ENCODE results near the gene PTPRA. TPM values are rescaled to one million over a fixed set of nuclear protein-coding genes. Genes with fewer than 3 reads are reported as not detected.
A peak's percentile ranks its signal among the peaks of the same experiment; 100 is the strongest.
"Not testable (repeated sequence)": the region's sequence is repeated elsewhere in the genome, so short reads cannot be mapped to it uniquely, and the experiment has no call there.

PTPRA gene
- total and polyA plus RNA-seq, 5 donors from 2014 or later, result 26.2 to 103 (median 35.1) TPM

- peaks cover 0 to 1% (median 0%) of the 10 kb centered on the region in 7 donors for H3K9me3 Mint-ChIP-seq
- Histone ChIP-seq H3K27me3 (ENCODE audit: control insufficient read depth, insufficient read depth, low read length) (no peaks in the 10 kb centered on the region), H3K36me3 (ENCODE audit: control insufficient read depth, insufficient read depth, low read length) (peaks cover 17% of the 10 kb centered on the region), H3K9me3 (ENCODE audit: control insufficient read depth in 2 of 2, low read length in 2 of 2) (no peaks in the 10 kb centered on the region), H3K4me1 (ENCODE audit: control insufficient read depth, insufficient read depth, low read length, poor library complexity, severe bottlenecking) (peaks cover 23% of the 10 kb centered on the region), H3K27ac (ENCODE audit: insufficient read depth, low read length, poor library complexity, severe bottlenecking) (peak within 1 kb of the TSS; percentile 74), H3K4me3 (ENCODE audit: low read depth, low read length) (peak within 1 kb of the TSS; percentile 67)
- ATAC-seq (ENCODE audit: low read depth in 2 of 2), result peak; percentile 89 to 91
- peak within 1 kb of the TSS; percentile 90 to 95 (median 92) for H3K4me3 Mint-ChIP-seq
- H3K27me3 Mint-ChIP-seq, result no peaks in the 10 kb centered on the region
- H3K4me1 Mint-ChIP-seq, result peaks cover 10 to 24% (median 15%) of the 10 kb centered on the region in 4 donors
- peak within 1 kb of the TSS; percentile 83 to 87 (median 86) for H3K27ac Mint-ChIP-seq
- DNase-seq, result peak; percentile 64 to 90 (median 76)
- H3K36me3 Mint-ChIP-seq, result peaks cover 6% of the 10 kb centered on the region
These were observed 172.8 kb downstream of the PTPRA start, which contains the start of gene MRPS26 for GRCh38 chr20:3045816-3046676. Gene MRPS26, plus strand, starts transcription at chr20:3046052. Its CDS starts 17 bp downstream, at chr20:3046069.

- DNase-seq (peak in 1 of 3 donors; percentile 41), ATAC-seq (ENCODE audit: low read depth in 2 of 2) (no peak)
- Mint-ChIP-seq H3K4me3 (peak overlapping the region; percentile 87 to 95 (median 92)), H3K36me3 (peaks cover 6% of the 10 kb centered on the region), H3K27ac (peak overlapping the region in 2 of 3 donors; percentile 48 to 51), H3K9me3 (peaks cover 0 to 1% (median 0%) of the 10 kb centered on the region in 7 donors), H3K4me1 (peaks cover 10 to 24% (median 15%) of the 10 kb centered on the region in 4 donors), H3K27me3 (no peaks in the 10 kb centered on the region)
- Histone ChIP-seq H3K36me3 (ENCODE audit: control insufficient read depth, insufficient read depth, low read length) (peaks cover 17% of the 10 kb centered on the region), H3K27ac (ENCODE audit: insufficient read depth, low read length, poor library complexity, severe bottlenecking) (peak overlapping the region; percentile 74), H3K4me3 (ENCODE audit: low read depth, low read length) (peak overlapping the region; percentile 67), H3K9me3 (ENCODE audit: control insufficient read depth in 2 of 2, low read length in 2 of 2) (no peaks in the 10 kb centered on the region), H3K27me3 (ENCODE audit: control insufficient read depth, insufficient read depth, low read length) (no peaks in the 10 kb centered on the region), H3K4me1 (ENCODE audit: control insufficient read depth, insufficient read depth, low read length, poor library complexity, severe bottlenecking) (peaks cover 23% of the 10 kb centered on the region)
These were observed 173.6 kb downstream of the PTPRA start for GRCh38 chr20:3046677-3047462.

- ATAC-seq (ENCODE audit: low read depth in 2 of 2) (no peak), DNase-seq (no peak)
- Histone ChIP-seq H3K36me3 (ENCODE audit: control insufficient read depth, insufficient read depth, low read length) (peaks cover 17% of the 10 kb centered on the region), H3K9me3 (ENCODE audit: control insufficient read depth in 2 of 2, low read length in 2 of 2) (no peaks in the 10 kb centered on the region), H3K27ac (ENCODE audit: insufficient read depth, low read length, poor library complexity, severe bottlenecking) (no peak overlapping the region), H3K4me3 (ENCODE audit: low read depth, low read length) (no peak overlapping the region), H3K4me1 (ENCODE audit: control insufficient read depth, insufficient read depth, low read length, poor library complexity, severe bottlenecking) (peaks cover 23% of the 10 kb centered on the region), H3K27me3 (ENCODE audit: control insufficient read depth, insufficient read depth, low read length) (no peaks in the 10 kb centered on the region)
- H3K4me3 Mint-ChIP-seq, result peak overlapping the region; percentile 32 to 95 (median 80)
- peaks cover 10 to 24% (median 15%) of the 10 kb centered on the region in 4 donors for H3K4me1 Mint-ChIP-seq
- peaks cover 0 to 1% (median 0%) of the 10 kb centered on the region in 7 donors for H3K9me3 Mint-ChIP-seq
- peaks cover 6% of the 10 kb centered on the region for H3K36me3 Mint-ChIP-seq
- H3K27me3 Mint-ChIP-seq, result no peaks in the 10 kb centered on the region
- peak overlapping the region in 1 of 3 donors; percentile 48 for H3K27ac Mint-ChIP-seq
These were observed 174.5 kb downstream of the PTPRA start for GRCh38 chr20:3047486-3048419.

- Histone ChIP-seq H3K36me3 (ENCODE audit: control insufficient read depth, insufficient read depth, low read length) (peaks cover 17% of the 10 kb centered on the region), H3K4me1 (ENCODE audit: control insufficient read depth, insufficient read depth, low read length, poor library complexity, severe bottlenecking) (peaks cover 15% of the 10 kb centered on the region), H3K9me3 (ENCODE audit: control insufficient read depth in 2 of 2, low read length in 2 of 2) (no peaks in the 10 kb centered on the region), H3K27me3 (ENCODE audit: control insufficient read depth, insufficient read depth, low read length) (no peaks in the 10 kb centered on the region), H3K27ac (ENCODE audit: insufficient read depth, low read length, poor library complexity, severe bottlenecking) (no peak overlapping the region), H3K4me3 (ENCODE audit: low read depth, low read length) (no peak overlapping the region)
- Mint-ChIP-seq H3K27me3 (no peaks in the 10 kb centered on the region), H3K27ac (no peak overlapping the region), H3K36me3 (peaks cover 6% of the 10 kb centered on the region), H3K4me3 (no peak overlapping the region), H3K4me1 (peaks cover 4 to 23% (median 10%) of the 10 kb centered on the region in 4 donors), H3K9me3 (no peaks in the 10 kb centered on the region)
- ATAC-seq (ENCODE audit: low read depth in 2 of 2) (no peak), DNase-seq (no peak)
These were observed 178.2 kb downstream of the PTPRA start for GRCh38 chr20:3051385-3052019.

- no peaks in the 10 kb centered on the region for H3K9me3 ChIP-seq (ENCODE audit: control insufficient read depth in 2 of 2, low read length in 2 of 2)
- Mint-ChIP-seq H3K27me3 (no peaks in the 10 kb centered on the region), H3K9me3 (no peaks in the 10 kb centered on the region), H3K36me3 (peaks cover under 1% of the 10 kb centered on the region), H3K4me1 (peaks cover 9 to 20% (median 12%) of the 10 kb centered on the region in 4 donors), H3K27ac (peak overlapping the region in 1 of 3 donors; percentile 69), H3K4me3 (no peak overlapping the region)
- no peaks in the 10 kb centered on the region for H3K4me1 ChIP-seq (ENCODE audit: control insufficient read depth, insufficient read depth, low read length, poor library complexity, severe bottlenecking)
- DNase-seq, result no peak
- H3K36me3 ChIP-seq (ENCODE audit: control insufficient read depth, insufficient read depth, low read length), result no peaks in the 10 kb centered on the region
- ATAC-seq (ENCODE audit: low read depth in 2 of 2), result no peak
- H3K27me3 ChIP-seq (ENCODE audit: control insufficient read depth, insufficient read depth, low read length), result no peaks in the 10 kb centered on the region
- H3K4me3 ChIP-seq (ENCODE audit: low read depth, low read length), result no peak overlapping the region
- no peak overlapping the region for H3K27ac ChIP-seq (ENCODE audit: insufficient read depth, low read length, poor library complexity, severe bottlenecking)
These were observed 186.2 kb downstream of the PTPRA start for GRCh38 chr20:3059489-3059888.

- not testable (repeated sequence) for ATAC-seq (ENCODE audit: low read depth in 2 of 2); H3K4me3 ChIP-seq (ENCODE audit: low read depth, low read length); H3K36me3 ChIP-seq (ENCODE audit: control insufficient read depth, insufficient read depth, low read length); H3K27me3 ChIP-seq (ENCODE audit: control insufficient read depth, insufficient read depth, low read length); H3K36me3 Mint-ChIP-seq; H3K9me3 ChIP-seq (ENCODE audit: control insufficient read depth in 2 of 2, low read length in 2 of 2); H3K27ac ChIP-seq (ENCODE audit: insufficient read depth, low read length, poor library complexity, severe bottlenecking); H3K4me1 ChIP-seq (ENCODE audit: control insufficient read depth, insufficient read depth, low read length, poor library complexity, severe bottlenecking); DNase-seq; H3K27me3 Mint-ChIP-seq; H3K9me3 Mint-ChIP-seq
- Mint-ChIP-seq H3K4me3 (peak overlapping the region in 1 of 4 donors; percentile 34), H3K27ac (peak overlapping the region in 2 of 3 donors; percentile 33 to 69), H3K4me1 (peaks cover 14 to 42% (median 20%) of the 10 kb centered on the region in 4 donors)
These were observed 190.8 kb downstream of the PTPRA start for GRCh38 chr20:3064119-3064518.

Data from CD4-positive, CD25-positive, alpha-beta regulatory T cell (primary cell).